ENCODE data around the gene GTF2A2.
"Not testable (repeated sequence)": the region's sequence is repeated elsewhere in the genome, so short reads cannot be mapped to it uniquely, and the experiment has no call there.

Gene GTF2A2

GRCh38 chr15:59656897-59657634 is at the start of gene GTF2A2:
GTF2A2 (minus strand) TSS chr15:59657515; CDS start chr15:59652277, 5,238 bp downstream.
- DNase-seq (ENCODE audit: insufficient read length, low spot score), result peak; percentile 88
- FAIRE-seq, result peak; percentile 31

GRCh38 chr15:59703979-59704796 is 46.9 kb upstream of the GTF2A2 start:
- DNase-seq (ENCODE audit: insufficient read length, low spot score) (no peak), FAIRE-seq (no peak)

- no peak for FAIRE-seq
- DNase-seq (ENCODE audit: insufficient read length, low spot score), result no peak
These were observed 45.0 kb upstream of the GTF2A2 start for GRCh38 chr15:59702351-59702750.

GRCh38 chr15:59701880-59702279 is 44.6 kb upstream of the GTF2A2 start:
- FAIRE-seq (no peak), DNase-seq (ENCODE audit: insufficient read length, low spot score) (no peak)

GRCh38 chr15:59699810-59700431 is 42.6 kb upstream of the GTF2A2 start:
- DNase-seq (ENCODE audit: insufficient read length, low spot score), result no peak
- no peak for FAIRE-seq

- DNase-seq (ENCODE audit: insufficient read length, low spot score); FAIRE-seq: not testable (repeated sequence)
These were observed 40.8 kb upstream of the GTF2A2 start for GRCh38 chr15:59698065-59698464.

- no peak for FAIRE-seq
- DNase-seq (ENCODE audit: insufficient read length, low spot score), result no peak
These were observed 39.0 kb upstream of the GTF2A2 start for GRCh38 chr15:59696332-59696731.

GRCh38 chr15:59694779-59695178 is 37.5 kb upstream of the GTF2A2 start:
- no peak for FAIRE-seq
- DNase-seq (ENCODE audit: insufficient read length, low spot score), result no peak

- no peak for FAIRE-seq
These were observed 34.0 kb upstream of the GTF2A2 start for GRCh38 chr15:59691194-59691805.

GRCh38 chr15:59689626-59690236 is 32.4 kb upstream of the GTF2A2 start:
- no peak for FAIRE-seq
- no peak for DNase-seq (ENCODE audit: insufficient read length, low spot score)

More at GRCh38 chr15:59691194-59691805, 34.0 kb upstream of the GTF2A2 start:
- DNase-seq (ENCODE audit: insufficient read length, low spot score), result peak; percentile 32

GRCh38 chr15:59688782-59689625 is 31.7 kb upstream of the GTF2A2 start, which contains the start of gene BNIP2:
BNIP2 (minus strand) TSS chr15:59689320; CDS start chr15:59682457, 6,863 bp downstream.
- FAIRE-seq (peak; percentile 93), DNase-seq (ENCODE audit: insufficient read length, low spot score) (peak; percentile 93)

GRCh38 chr15:59688423-59688781 is 31.1 kb upstream of the GTF2A2 start:
- FAIRE-seq (no peak), DNase-seq (ENCODE audit: insufficient read length, low spot score) (peak; percentile 12)

GRCh38 chr15:59687836-59688235 is 30.5 kb upstream of the GTF2A2 start:
- FAIRE-seq (no peak), DNase-seq (ENCODE audit: insufficient read length, low spot score) (no peak)

GRCh38 chr15:59686389-59686788 is 29.1 kb upstream of the GTF2A2 start:
- no peak for DNase-seq (ENCODE audit: insufficient read length, low spot score)
- no peak for FAIRE-seq

- no peak for DNase-seq (ENCODE audit: insufficient read length, low spot score)
- FAIRE-seq, result no peak
These were observed 28.5 kb upstream of the GTF2A2 start for GRCh38 chr15:59685737-59686297.

GRCh38 chr15:59680870-59681269 is 23.6 kb upstream of the GTF2A2 start:
- FAIRE-seq, result no peak

GRCh38 chr15:59680346-59680745 is 23.0 kb upstream of the GTF2A2 start:
- DNase-seq (ENCODE audit: insufficient read length, low spot score) (no peak), FAIRE-seq (no peak)

More at GRCh38 chr15:59680870-59681269, 23.6 kb upstream of the GTF2A2 start:
- no peak for DNase-seq (ENCODE audit: insufficient read length, low spot score)

GRCh38 chr15:59678620-59679019 is 21.3 kb upstream of the GTF2A2 start:
- FAIRE-seq (no peak), DNase-seq (ENCODE audit: insufficient read length, low spot score) (no peak)

GRCh38 chr15:59678172-59678571 is 20.9 kb upstream of the GTF2A2 start:
- no peak for DNase-seq (ENCODE audit: insufficient read length, low spot score)
- FAIRE-seq, result no peak

Data from HTR-8/SVneo (cell line).